Body of pancreas (tissue), 4 donors: Measurements from ENCODE around the gene NPM3. TPM values are rescaled to one million over a fixed set of nuclear protein-coding genes. Genes with fewer than 3 reads are reported as not detected.

Experiments
- ATAC-seq: fragments of 150-250 bp; one replicate; pipeline ENCODE4 v1.9.1; 2016
- DNase-seq, 4 donors: peaks; one replicate each; pipeline ENCODE4 v3.0.0-alpha.2; 2019
- H3K27ac ChIP-seq, 4 donors: fragments of 200-600 bp; sonication (generic); 1 replicate in 3 of 4; 2 replicates in 1 of 4; pipeline versions ENCODE4 v1.5.1 to v1.6.1; 2016 to 2019; ENCODE audit warnings: mild to moderate bottlenecking in 1 of 4, mixed read lengths in 1 of 4, moderate library complexity in 1 of 4
- H3K27me3 ChIP-seq, 2 donors: fragments of 200-600 bp; sonication (generic); one replicate each; pipeline ENCODE4 v1.6.0; 2016; ENCODE audit warnings: mild to moderate bottlenecking in 1 of 2
- H3K36me3 ChIP-seq, 2 donors: fragments of 200-600 bp; sonication (generic); replicated peaks in 1 of 2; 2 replicates each; pipeline ENCODE4 v1.5.1; 2016; ENCODE audit warnings: low read depth in 2 of 2; ENCODE audit not compliant: insufficient read depth in 1 of 2
- H3K4me1 ChIP-seq: fragments of 200-600 bp; sonication (generic); one replicate; pipeline ENCODE4 v1.6.0; 2016
- H3K4me3 ChIP-seq, 2 donors: fragments of 200-600 bp; sonication (generic); 1 replicate in 1 of 2; 2 replicates in 1 of 2; pipeline ENCODE4 v1.5.1; 2016 to 2019
- H3K9me3 ChIP-seq, 3 donors: fragments of 200-600 bp; sonication (generic); 1 replicate in 2 of 3; 2 replicates in 1 of 3; pipeline ENCODE4 v1.5.1; 2016
- POLR2A ChIP-seq, 3 donors: fragments of 450-650 bp; IDR thresholded peaks; one replicate each; pipeline ENCODE4 v1.6.1; 2016; ENCODE audit warnings: antibody characterized with exemption in 3 of 3, mild to moderate bottlenecking in 2 of 3
- WGBS, 2 donors: methylation state at CpG; one replicate each; pipeline ENCODE4 v1.1.5; 2017; 5-methylcytosine and 5-hydroxymethylcytosine counted together
- intact Hi-C: fragments of 100-400 bp; cut with DNase I; formaldehyde crosslinking; loops from one replicate; pipeline ENCODE4 v1.15.1; 2023
- total RNA-seq, 2 donors: library from RNA; depleted of rRNA; stranded (reverse); fragments of >200 nt; gene quantifications; one replicate each; pipeline ENCODE4 v1.1.0, GENCODE V29; 2016
- TF ChIP-seq, protein P1 (sequence below), 7 experiments: fragments of 450-650 bp in 4 of 7; fragments of 200-600 bp in 3 of 7; sonication (generic) in 3 of 7; IDR thresholded peaks; one replicate each; pipeline ENCODE4 v1.5.1; 2016 to 2019; ENCODE audit warnings: antibody characterized with exemption in 7 of 7

The NPM3 gene
- total RNA-seq, 2 donors from 2014 or later = 8.3 to 18.1 TPM

DNA sequence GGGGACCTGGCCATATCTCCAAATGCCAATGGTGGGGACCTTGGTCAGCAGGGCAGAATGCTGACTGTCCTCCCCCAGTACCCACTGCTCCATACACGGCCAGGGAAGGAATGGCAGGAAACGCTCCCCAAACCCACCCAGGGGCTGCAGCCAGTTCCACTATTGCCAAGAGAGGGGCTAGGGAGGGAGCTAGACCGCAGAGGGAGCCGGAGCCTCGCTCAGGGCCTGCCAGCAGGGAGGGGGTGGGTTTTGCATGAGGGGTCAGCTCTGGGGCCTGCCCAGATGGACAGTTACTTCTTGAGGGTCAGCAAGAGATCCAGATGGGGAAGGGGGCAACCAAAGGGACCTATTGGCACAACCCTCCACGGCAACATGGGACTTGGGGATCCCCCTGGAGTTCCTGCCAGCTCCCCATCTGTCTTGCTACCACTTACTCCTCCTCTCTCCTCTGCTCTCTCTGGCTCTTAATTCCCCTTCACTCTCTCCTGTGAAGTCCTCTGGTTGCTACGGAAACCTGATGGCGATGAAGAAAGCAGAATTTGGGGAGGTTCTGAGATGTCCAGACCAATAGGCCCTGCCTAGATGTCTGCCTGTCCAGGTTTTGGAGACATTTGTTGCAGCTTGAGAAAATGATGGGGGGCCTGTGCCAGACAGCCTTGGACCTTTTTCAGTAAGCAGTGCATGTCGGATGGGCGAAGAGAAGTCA lies 20.0 kb downstream of the NPM3 start:
- H3K4me1 ChIP-seq = no peaks in the 10 kb centered on the region
- ATAC-seq (no peak), DNase-seq (no peak)
- intact Hi-C loops = no loop called here
- H3K4me3 ChIP-seq = no peak overlapping the region
- H3K36me3 ChIP-seq = no peaks in the 10 kb centered on the region
- no peaks in the 10 kb centered on the region for H3K9me3 ChIP-seq
- WGBS, 2 donors = 81% methylated on average over 5 to 10 of the region's 10 CpGs
- no peaks in the 10 kb centered on the region for H3K27me3 ChIP-seq
- TF ChIP-seq, protein P1, sequence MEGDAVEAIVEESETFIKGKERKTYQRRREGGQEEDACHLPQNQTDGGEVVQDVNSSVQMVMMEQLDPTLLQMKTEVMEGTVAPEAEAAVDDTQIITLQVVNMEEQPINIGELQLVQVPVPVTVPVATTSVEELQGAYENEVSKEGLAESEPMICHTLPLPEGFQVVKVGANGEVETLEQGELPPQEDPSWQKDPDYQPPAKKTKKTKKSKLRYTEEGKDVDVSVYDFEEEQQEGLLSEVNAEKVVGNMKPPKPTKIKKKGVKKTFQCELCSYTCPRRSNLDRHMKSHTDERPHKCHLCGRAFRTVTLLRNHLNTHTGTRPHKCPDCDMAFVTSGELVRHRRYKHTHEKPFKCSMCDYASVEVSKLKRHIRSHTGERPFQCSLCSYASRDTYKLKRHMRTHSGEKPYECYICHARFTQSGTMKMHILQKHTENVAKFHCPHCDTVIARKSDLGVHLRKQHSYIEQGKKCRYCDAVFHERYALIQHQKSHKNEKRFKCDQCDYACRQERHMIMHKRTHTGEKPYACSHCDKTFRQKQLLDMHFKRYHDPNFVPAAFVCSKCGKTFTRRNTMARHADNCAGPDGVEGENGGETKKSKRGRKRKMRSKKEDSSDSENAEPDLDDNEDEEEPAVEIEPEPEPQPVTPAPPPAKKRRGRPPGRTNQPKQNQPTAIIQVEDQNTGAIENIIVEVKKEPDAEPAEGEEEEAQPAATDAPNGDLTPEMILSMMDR (IDR thresholded peaks at IDR 0.05) = no peak
- no peak for TF ChIP-seq POLR2A (IDR thresholded peaks at IDR 0.05)
- H3K27ac ChIP-seq = no peak overlapping the region

DNA sequence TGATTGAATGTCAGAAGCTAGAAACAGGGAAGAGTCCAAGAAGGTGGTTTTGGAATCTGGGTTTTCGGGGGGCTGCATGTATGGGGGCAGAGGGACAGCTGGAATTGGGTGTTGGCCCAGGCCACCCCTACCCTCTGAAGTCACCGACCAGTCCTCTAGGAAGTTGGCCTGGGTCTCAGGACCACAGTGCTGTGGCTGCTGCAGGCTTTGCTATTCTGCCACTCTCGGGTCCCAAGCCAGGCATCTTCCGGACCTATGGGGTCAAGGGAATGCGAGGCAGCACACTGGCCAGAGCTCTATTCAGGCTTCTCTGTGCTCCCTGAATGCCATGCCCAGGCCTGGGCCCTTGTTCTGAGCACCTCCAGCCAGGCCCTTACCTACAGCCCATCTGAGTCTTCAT lies 20.5 kb downstream of the NPM3 start:
- ATAC-seq = no peak
- intact Hi-C loops = no loop called here

DNA sequence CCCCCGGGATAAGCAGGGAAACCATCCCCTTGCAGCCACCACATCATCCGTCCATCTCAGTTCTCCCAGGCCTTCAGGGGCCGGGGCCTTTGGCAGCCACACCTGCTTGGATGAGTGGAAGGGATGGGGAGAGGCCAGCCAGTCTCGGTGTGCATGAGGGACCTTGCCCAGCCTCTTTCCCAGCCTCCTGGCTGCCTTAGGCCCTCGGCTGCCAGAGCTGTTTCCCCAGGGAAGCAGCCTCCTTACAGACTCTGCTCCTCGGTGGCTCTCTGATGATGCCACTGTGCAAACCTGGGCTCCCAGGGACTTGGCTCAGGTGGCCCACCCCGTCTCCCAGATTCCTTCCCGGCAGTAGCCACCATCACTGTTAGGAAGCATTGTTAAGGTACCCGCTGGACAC lies 22.0 kb downstream of the NPM3 start:
- DNase-seq = no peak
- intact Hi-C loops = no loop called here
- Histone ChIP-seq H3K4me3 (no peak overlapping the region), H3K4me1 (no peaks in the 10 kb centered on the region), H3K27ac (no peak overlapping the region), H3K9me3 (no peaks in the 10 kb centered on the region), H3K27me3 (no peaks in the 10 kb centered on the region), H3K36me3 (no peaks in the 10 kb centered on the region)
- ATAC-seq = no peak
- TF ChIP-seq POLR2A (IDR thresholded peaks at IDR 0.05) = no peak
- TF ChIP-seq, protein P1 (IDR thresholded peaks at IDR 0.05) = no peak
- 70 to 75% methylated on average over 6 to 9 of the region's 9 CpGs for WGBS, 2 donors

More for the DNA sequence above, 20.5 kb downstream of the NPM3 start:
- Histone ChIP-seq H3K27ac (no peak overlapping the region), H3K9me3 (no peaks in the 10 kb centered on the region), H3K36me3 (no peaks in the 10 kb centered on the region), H3K4me1 (no peaks in the 10 kb centered on the region), H3K4me3 (no peak overlapping the region), H3K27me3 (no peaks in the 10 kb centered on the region)
- 84 to 86% methylated on average over 2 to 5 of the region's 5 CpGs for WGBS, 2 donors
- DNase-seq = no peak
- TF ChIP-seq, protein P1 (IDR thresholded peaks at IDR 0.05) = no peak
- no peak for TF ChIP-seq POLR2A (IDR thresholded peaks at IDR 0.05)

DNA sequence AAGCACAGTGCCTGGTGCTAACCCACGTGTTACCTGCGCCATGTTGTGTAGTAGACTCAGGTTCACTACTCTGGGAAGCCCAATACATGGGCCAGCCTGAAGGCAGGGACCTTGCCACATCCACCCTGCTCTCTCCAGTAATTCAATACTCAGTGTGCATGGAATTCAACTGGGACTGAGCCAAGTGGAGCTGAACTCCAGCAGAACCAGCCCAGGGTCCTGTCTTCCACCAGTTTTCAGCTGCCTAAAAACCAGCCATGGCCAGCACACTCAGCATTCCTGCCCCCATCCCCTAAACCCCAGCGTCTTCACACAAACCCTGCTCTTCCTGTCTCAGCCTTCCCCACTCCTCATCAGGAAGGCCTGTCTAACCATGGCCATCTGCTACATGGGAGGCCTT lies 22.7 kb downstream of the NPM3 start:
- Histone ChIP-seq H3K4me3 (no peak overlapping the region), H3K4me1 (no peaks in the 10 kb centered on the region), H3K36me3 (no peaks in the 10 kb centered on the region), H3K27ac (no peak overlapping the region), H3K9me3 (no peaks in the 10 kb centered on the region), H3K27me3 (no peaks in the 10 kb centered on the region)
- DNase-seq (no peak), ATAC-seq (no peak)
- TF ChIP-seq, protein P1 (IDR thresholded peaks at IDR 0.05) = no peak
- 71 to 72% methylated on average over 3 of the region's 3 CpGs for WGBS, 2 donors
- intact Hi-C loops = no loop called here
